HepG2 (cell line): Measurements from ENCODE around the gene APBB2. TPM values are rescaled to one million over a fixed set of nuclear protein-coding genes. Genes with fewer than 3 reads are reported as not detected.

Source experiments
- GABPA ChIP-seq, 2 experiments: IDR thresholded peaks; 2 replicates each; pipeline ENCODE4 v1.6.1; 2011 to 2016; ENCODE audit warnings: low read depth in 2 of 2, low read length in 1 of 2, missing biosample characterization in 1 of 2, missing genetic modification characterization in 1 of 2
- HDAC6 ChIP-seq: fragments of 200-600 bp; sonication (generic); IDR thresholded peaks from 2 replicates; pipeline ENCODE4 v1.7.0; 2017; ENCODE audit warnings: mild to moderate bottlenecking, antibody characterized with exemption, low read length, low read depth
- KDM5A ChIP-seq: fragments of 200-600 bp; sonication (generic); IDR thresholded peaks from 2 replicates; pipeline ENCODE4 v1.7.0; 2018; ENCODE audit warnings: antibody characterized with exemption, mild to moderate bottlenecking, low read length, borderline replicate concordance
- ZMAT3 ChIP-seq: sonication (generic); formaldehyde crosslinking; conservative IDR thresholded peaks from 2 replicates; pipeline ENCODE4 v1.7.0; 2021; ENCODE audit warnings: missing genetic modification reagents
- ZNF232 ChIP-seq: sonication (generic); formaldehyde crosslinking; IDR thresholded peaks from 2 replicates; pipeline ENCODE4 v1.4.0; 2020; ENCODE audit warnings: missing genetic modification reagents, borderline replicate concordance
- ZNF501 ChIP-seq: sonication (generic); formaldehyde crosslinking; IDR thresholded peaks from 2 replicates; pipeline ENCODE4 v1.5.1; 2020; ENCODE audit warnings: mild to moderate bottlenecking, moderate library complexity, missing genetic modification reagents
- ZNF737 ChIP-seq: sonication (generic); formaldehyde crosslinking; IDR thresholded peaks from 2 replicates; pipeline ENCODE4 v1.5.0; 2020; ENCODE audit warnings: missing genetic modification reagents, mild to moderate bottlenecking, borderline replicate concordance
- polyA plus RNA-seq, 8 experiments: library from polyadenylated mRNA; depleted of rRNA in 3 of 8; stranded (reverse) in 7 of 8; unstranded in 1 of 8; fragments of >200 nt; fragmentation: Illumina TruSeq in 4 of 8; extraction: Trizol in 4 of 8; gene quantifications; 2 replicates each; pipeline versions ENCODE4 v1.2.1 to v1.2.3, GENCODE V29; 2011 to 2016; ENCODE audit warnings: low read depth in 4 of 8, missing spikeins in 1 of 8, mixed read lengths in 1 of 8; ENCODE audit not compliant: insufficient read depth in 1 of 8
- total RNA-seq, 5 experiments: library from RNA; depleted of rRNA; stranded (reverse); fragments of >200 nt; fragmentation: Illumina TruSeq; extraction: Trizol; gene quantifications; 2 replicates each; pipeline ENCODE4 v1.2.3, GENCODE V29; 2016; ENCODE audit warnings: low read depth in 1 of 5
- TF ChIP-seq, protein P1 (sequence below): sonication (generic); formaldehyde crosslinking; IDR thresholded peaks from 2 replicates; pipeline ENCODE4 v1.5.0; 2020; ENCODE audit warnings: missing genetic modification reagents
- TF ChIP-seq, protein P2 (sequence below): sonication (generic); formaldehyde crosslinking; IDR thresholded peaks from 2 replicates; pipeline ENCODE4 v1.8.0; 2022; ENCODE audit warnings: mild to moderate bottlenecking, missing genetic modification reagents; ENCODE audit not compliant: insufficient replicate concordance

APBB2 gene
- total and polyA plus RNA-seq, 2 of the 13 experiments (the other 11 are each of a cell fraction or from before 2014, with no cell fraction given) = 11.7 to 17.0 TPM

- TF ChIP-seq, protein P1, sequence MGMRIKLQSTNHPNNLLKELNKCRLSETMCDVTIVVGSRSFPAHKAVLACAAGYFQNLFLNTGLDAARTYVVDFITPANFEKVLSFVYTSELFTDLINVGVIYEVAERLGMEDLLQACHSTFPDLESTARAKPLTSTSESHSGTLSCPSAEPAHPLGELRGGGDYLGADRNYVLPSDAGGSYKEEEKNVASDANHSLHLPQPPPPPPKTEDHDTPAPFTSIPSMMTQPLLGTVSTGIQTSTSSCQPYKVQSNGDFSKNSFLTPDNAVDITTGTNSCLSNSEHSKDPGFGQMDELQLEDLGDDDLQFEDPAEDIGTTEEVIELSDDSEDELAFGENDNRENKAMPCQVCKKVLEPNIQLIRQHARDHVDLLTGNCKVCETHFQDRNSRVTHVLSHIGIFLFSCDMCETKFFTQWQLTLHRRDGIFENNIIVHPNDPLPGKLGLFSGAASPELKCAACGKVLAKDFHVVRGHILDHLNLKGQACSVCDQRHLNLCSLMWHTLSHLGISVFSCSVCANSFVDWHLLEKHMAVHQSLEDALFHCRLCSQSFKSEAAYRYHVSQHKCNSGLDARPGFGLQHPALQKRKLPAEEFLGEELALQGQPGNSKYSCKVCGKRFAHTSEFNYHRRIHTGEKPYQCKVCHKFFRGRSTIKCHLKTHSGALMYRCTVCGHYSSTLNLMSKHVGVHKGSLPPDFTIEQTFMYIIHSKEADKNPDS = no peak
- TF ChIP-seq ZNF737 (CRISPR knock-in tag) (no peak), GABPA (IDR thresholded peaks at IDR 0.05; ENCODE audit: low read depth, low read length) (no peak), GABPA (CRISPR knock-in tag; IDR thresholded peaks at IDR 0.05; ENCODE audit: low read depth) (peak; percentile 11; the same call in 1 of the 2 replicates), KDM5A (0 out of 2 replicates have a peak, but pooled peaks have one; percentile 5), ZNF232 (CRISPR knock-in tag) (0 out of 2 replicates have a peak, but pooled peaks have one; percentile 36), HDAC6 (no peak), ZNF501 (CRISPR knock-in tag) (peak; percentile 2; the same call in 1 of the 2 replicates), ZMAT3 (CRISPR knock-in tag) (0 out of 2 replicates have a peak, but pooled peaks have one; percentile 11)
- TF ChIP-seq, protein P2, sequence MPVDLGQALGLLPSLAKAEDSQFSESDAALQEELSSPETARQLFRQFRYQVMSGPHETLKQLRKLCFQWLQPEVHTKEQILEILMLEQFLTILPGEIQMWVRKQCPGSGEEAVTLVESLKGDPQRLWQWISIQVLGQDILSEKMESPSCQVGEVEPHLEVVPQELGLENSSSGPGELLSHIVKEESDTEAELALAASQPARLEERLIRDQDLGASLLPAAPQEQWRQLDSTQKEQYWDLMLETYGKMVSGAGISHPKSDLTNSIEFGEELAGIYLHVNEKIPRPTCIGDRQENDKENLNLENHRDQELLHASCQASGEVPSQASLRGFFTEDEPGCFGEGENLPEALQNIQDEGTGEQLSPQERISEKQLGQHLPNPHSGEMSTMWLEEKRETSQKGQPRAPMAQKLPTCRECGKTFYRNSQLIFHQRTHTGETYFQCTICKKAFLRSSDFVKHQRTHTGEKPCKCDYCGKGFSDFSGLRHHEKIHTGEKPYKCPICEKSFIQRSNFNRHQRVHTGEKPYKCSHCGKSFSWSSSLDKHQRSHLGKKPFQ (CRISPR knock-in tag) = no peak
Observed at GRCh38 chr4:41214825-41215146, 444 bp upstream of the APBB2 start (continued).
